Measurements from ENCODE around the gene ACTR2.
"Not testable (repeated sequence)": the region's sequence is repeated elsewhere in the genome, so short reads cannot be mapped to it uniquely, and the experiment has no call there.

Gene ACTR2

DNA sequence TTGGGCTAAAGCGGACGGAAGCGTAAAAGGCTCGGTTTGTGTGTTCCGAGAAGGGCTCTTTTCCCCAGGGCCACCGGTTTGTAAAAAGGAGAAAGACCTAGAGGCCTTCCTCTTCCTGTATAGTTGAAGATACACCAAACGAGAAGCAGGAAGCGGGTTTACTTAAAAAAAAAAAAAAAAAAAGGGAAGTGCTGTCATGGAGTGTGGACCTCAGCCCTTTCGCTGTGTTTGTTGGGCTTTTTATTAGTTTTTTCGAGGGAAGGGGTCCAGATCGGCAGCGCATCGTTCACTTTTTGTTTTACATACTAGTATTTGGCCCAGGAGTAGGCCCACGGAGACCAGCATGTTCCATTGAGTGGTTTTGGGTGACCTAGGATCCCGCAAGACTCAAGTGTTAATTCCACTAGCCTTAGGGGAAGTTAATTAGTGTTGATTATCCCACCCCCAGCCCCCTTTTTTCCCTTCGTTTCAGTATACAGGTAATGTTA, 676 bp downstream of the ACTR2 start:
- in situ Hi-C loops (cut with MboI; ENCODE audit: low sequenced_read_pairs) = no loop called here

DNA sequence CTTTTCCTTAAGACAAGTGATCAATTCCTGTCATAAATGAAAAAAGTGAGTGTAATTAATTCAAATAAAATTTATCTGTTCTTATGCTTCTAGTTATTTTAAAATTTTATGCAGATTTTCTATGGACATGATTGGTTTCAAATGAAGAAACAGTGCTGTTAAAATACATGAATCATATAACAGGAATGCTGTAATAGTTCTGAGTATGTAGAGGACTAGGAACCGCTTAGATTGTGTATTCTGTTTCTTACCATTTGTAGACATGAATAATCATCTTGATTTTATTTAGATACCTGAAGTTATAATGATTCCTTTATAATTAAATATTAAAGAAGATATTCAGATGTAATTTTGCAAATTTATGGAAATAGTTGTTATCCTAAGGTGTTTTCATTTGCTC, 3.5 kb downstream of the ACTR2 start:
- in situ Hi-C loops (cut with MboI; ENCODE audit: low sequenced_read_pairs) = no loop called here

DNA sequence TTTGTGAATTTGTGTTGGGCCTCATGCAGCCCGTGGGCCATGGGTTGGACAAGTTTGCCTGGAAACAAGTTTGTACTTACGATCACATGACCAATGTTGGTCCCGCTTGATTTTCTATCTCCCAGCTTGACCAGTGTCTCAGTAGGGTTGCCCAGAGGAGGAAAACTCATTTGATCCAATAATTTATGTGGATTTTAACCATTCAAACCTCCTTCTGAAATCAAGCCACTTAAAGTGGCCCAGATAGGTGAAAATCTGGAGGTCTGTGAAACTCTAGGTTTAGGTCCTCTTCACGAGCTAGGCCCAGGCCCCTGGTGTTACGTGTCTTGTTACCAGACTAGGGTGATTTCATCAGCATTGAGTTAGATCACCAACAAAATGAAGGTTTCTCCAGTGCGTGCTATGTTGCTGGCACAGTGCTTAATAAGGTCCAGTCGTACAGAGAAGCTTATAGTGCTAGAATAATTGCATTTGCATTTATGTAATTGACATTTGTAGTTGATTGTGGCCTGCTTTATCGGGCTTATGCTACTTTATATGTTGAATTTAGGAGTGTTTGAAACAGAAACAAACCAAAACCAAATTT, 4.4 kb downstream of the ACTR2 start:
- in situ Hi-C loops (cut with MboI; ENCODE audit: low sequenced_read_pairs) = no loop called here

DNA sequence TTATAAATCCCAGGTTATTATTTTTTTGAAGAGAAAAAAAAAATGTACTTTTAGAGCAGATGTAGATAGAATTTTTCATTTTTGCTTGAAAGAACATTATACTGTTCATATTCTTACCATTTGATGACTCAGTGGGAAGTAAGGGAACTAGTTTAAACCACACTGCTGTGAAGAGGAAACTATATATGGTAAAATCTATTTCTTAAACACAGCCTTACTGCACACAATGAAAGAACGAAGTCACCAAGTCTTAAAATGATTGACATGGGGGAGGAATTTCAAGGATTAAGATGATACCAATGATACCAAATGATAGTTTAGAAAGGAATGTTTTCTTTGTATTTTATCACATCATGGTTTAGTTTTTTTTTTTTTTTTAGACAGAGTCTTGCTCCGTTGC, 5.0 kb downstream of the ACTR2 start:
- in situ Hi-C loops (cut with MboI; ENCODE audit: low sequenced_read_pairs) = no loop called here

DNA sequence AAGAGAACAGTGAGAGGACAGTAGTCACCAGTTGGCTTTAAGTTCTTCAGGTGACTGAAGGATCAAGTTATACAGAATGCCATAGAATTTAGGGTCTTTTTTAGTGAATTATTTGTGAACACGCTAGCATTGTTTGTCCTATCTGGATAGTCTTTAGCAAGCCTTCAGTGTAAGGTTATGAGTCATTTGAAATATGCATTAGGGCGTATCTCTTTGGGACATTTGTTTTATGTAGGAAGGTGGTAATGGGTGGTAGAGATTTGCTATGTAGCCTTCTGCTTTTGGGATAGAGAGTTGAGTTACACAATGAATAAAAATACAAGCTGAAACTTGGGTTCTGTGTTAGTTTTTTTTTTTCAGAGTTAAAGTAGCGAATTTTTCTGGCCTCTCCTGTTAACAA, 13.0 kb downstream of the ACTR2 start:
- in situ Hi-C loops (cut with MboI; ENCODE audit: low sequenced_read_pairs) = no loop called here

DNA sequence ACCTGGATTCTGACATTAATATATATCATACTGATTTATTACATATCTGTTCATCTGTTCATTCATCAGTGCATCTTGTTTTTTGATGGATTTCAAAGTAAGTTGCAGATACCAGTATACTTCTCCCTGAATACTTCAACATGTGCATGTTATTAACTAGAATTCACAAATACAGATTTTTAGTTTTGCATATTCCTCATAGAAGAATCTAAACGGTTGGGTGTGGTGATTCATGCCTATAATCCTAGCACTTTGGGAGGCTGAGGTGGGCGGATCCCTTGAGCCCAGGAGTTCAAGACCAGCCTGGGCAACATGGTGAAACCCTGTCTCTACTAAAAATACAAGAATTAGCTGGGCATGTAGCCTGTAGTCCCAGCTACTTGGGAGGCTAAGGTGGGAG, 16.8 kb downstream of the ACTR2 start:
- in situ Hi-C loops (cut with MboI; ENCODE audit: low sequenced_read_pairs) = not testable (repeated sequence)

DNA sequence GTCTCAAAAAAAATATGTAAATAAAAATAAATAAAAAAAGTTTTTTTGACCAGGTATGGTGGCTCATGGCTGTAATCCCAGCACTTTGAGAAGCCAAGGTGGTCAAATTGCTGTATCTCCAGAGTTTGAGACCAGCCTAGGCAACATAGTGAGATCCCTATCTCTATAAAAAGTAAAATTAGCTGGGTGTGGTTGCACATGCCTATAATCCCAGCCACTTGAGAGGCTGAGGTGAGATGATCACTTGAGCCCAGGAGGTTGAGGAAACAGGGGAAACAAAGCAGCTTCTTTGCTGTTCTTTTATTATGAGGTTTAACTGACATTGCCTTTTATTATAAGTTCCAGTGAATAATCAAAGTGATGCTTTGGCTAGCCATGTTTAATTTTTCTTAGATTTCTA, 25.0 kb downstream of the ACTR2 start:
- in situ Hi-C loops (cut with MboI; ENCODE audit: low sequenced_read_pairs) = no loop called here

DNA sequence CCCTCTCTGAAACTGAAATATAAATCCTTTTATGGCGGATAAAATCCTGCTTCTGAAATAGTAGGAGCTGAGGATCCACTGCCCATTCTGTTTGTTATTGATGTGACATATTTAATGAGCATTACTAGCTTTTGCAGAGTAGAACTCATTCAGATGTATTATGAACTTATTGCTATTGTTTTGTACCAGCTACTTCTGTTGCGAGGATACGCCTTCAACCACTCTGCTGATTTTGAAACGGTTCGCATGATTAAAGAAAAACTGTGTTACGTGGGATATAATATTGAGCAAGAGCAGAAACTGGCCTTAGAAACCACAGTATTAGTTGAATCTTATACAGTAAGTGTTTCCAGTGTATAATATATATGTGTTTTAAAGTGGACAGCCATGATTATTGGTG, 27.7 kb downstream of the ACTR2 start:
- in situ Hi-C loops (cut with MboI; ENCODE audit: low sequenced_read_pairs) = no loop called here

DNA sequence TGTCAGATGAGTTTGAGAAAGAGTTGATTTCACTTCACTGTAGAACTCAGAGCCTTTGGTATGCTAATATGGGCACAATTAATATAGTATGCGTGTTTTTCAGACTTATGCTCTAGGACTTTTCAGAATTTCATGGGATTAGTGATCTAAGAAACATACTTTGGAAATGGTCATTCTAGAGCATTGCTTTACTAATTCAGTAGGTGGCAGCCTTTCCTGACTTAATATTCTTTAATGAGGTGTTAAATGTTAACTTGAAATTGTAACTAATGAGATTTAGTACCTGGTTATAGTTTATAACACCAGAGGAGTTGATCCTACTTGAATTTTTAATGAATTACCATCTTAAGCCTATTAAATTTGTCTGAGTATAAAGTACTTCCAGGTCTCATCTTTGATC, 28.4 kb downstream of the ACTR2 start:
- in situ Hi-C loops (cut with MboI; ENCODE audit: low sequenced_read_pairs) = no loop called here

DNA sequence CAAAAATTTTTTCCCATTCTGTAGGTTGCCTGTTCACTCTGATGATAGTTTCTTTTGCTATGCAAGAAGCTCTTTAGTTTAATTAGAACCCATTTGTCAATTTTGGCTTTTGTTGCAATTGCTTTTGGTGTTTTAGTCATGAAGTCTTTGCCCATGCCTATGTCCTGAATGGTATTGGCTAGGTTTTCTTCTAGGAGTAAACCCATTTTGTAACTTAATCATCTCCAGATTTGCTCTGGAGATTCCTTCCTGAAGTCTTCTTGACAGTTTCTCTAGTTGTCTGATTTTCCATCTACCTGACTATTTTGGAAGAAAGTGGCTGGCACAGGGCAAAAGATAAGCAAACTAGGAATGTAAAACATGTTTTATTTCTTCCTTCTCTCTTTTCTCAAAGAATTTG, 30.2 kb downstream of the ACTR2 start:
- in situ Hi-C loops (cut with MboI; ENCODE audit: low sequenced_read_pairs) = not testable (repeated sequence)

DNA sequence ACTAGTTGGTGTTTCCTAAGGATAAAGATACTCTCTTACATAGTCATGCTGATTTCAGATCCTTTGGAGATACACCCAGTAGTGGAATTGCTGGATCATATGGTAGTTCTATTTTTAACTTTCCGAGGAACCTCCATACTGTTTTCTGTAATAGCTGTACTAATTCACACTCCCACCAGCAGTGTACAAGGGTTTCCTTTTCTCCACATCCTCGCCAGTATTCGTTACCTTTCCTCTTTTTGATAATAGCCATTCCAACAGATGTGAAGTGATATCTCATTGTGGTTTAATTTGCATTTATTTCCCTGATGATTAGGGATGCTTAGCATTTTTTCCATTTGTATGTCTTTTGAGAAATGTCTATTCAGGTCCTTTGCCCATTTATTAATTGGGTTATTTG, 34.0 kb downstream of the ACTR2 start:
- in situ Hi-C loops (cut with MboI; ENCODE audit: low sequenced_read_pairs) = no loop called here

DNA sequence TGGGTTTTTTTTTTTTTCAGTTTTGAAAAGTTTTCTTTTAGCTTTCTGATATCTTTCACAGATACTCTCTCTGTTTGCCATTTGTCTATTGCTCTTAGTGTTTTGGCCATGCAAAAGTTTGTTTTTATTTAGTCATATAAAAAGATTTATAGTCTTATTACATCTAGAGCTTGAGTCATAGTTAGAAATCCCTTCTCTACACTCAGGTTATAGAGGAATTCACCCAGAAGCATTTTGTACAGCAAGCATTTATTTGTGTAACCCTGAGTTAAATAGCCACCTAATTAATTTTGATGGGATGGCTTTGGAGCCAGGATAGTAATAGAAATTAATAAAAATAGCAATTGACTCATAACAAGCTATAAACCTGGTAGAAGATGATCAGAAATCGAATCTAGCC, 35.6 kb downstream of the ACTR2 start:
- in situ Hi-C loops (cut with MboI; ENCODE audit: low sequenced_read_pairs) = no loop called here

DNA sequence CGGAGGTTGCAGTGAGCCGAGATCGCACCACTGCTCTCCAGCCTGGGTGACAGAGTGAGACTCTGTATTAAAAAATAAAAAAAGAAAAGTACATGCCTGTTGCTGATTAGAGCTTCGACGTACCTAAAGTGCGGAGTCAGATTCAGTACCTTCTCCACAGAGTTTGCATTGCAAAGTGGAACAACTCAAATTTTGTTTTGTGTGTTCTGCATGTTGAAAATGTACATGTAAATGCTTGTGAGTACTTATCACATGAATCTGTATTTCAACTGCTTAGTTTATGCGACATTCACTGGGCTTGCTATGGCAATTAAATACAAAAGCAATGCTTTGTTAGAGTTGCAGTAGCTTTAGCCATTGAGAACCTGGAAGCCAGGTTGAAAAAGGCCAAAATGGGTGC, 36.4 kb downstream of the ACTR2 start:
- in situ Hi-C loops (cut with MboI; ENCODE audit: low sequenced_read_pairs) = no loop called here

DNA sequence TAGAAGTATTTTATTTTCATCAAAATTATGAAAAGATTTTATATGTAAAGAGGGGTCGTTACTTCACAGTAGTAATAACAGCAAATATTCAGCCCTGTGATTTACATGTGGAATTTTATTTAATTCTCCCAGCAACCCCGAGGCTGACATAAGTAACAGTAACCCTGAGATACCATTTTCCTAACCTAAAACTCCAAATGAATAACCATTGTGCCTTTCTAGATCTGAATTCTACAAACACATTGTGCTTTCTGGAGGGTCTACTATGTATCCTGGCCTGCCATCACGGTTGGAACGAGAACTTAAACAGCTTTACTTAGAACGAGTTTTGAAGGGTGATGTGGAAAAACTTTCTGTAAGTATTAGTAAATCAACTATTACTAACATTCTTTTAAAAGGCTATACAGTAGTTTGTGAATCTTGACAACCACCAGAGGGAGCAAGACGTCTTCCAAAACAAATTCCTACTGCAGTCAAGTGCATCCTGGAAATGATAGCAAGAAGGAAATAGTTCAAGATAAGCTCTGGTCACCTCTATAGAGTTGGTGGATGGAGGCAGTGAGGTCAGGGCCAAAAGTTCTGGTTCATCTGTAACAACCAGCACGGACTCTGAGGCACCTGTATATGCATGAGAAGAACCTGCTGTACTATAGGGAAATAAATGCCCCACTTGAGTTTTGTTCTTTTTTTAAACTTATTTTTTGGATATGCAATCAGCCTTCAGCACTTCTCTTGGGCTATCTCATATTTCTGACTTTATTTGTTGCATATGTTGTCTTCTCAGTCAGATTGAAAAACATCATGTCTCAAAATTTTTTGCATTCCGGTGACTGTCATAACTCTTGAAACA, 37.4 kb downstream of the ACTR2 start:
- in situ Hi-C loops (cut with MboI; ENCODE audit: low sequenced_read_pairs) = no loop called here

DNA sequence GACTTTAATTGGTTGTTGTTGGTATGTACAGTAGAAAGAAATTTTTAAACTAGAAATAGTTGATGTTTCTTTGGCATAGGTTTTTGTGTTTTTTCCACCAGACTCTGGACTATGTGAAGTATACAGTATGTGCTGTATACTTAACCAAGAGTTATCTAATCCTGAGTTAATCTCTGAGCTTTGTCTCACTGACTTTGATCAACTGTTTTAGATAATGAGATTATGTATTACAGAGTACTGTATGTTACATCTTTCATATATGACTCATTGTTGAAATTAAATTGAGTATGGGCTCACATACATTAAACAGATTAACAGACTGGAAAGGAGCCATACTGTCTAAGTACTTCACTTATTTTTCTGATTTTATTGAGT, 38.0 kb downstream of the ACTR2 start:
- in situ Hi-C loops (cut with MboI; ENCODE audit: low sequenced_read_pairs) = no loop called here

DNA sequence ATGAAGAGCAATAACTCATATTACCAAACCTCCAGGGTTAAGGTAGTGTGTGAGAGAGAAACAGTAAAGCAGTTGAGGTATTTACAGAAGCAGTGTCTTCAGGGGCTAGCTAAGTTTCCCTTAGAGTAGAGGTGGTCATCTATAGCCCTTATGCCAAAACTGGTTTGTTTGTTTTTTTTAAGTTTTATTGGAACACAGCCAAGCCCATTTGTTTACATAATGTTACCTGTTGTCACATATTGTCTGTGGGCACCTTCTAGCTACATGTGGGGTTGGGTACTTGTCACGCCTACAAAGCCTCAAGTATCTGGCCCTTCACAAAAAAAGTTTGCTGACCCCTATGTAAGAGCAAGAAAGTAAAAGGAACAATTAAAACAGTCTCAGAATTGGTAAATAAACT, 39.4 kb downstream of the ACTR2 start:
- in situ Hi-C loops (cut with MboI; ENCODE audit: low sequenced_read_pairs) = no loop called here

DNA sequence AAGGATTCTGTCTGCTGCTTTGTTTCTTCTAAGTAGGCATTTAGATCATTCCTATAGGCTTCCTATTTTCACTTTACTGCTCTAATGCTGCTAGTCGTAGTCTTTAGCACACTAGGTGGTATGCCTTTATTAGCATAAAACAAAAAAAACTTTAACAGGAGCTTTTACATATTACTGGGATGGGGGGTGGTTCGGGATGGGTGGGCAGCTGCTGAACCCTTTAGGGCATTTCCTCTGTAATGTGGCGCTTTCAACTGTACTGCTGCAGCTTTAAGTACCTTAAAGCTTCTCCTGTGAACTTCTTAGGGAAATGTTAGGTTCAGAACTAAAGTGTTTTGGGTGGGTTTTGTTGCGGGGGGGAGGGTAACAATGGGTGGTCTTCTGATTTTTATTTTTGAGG, 41.3 kb downstream of the ACTR2 start:
- in situ Hi-C loops (cut with MboI; ENCODE audit: low sequenced_read_pairs) = no loop called here

DNA sequence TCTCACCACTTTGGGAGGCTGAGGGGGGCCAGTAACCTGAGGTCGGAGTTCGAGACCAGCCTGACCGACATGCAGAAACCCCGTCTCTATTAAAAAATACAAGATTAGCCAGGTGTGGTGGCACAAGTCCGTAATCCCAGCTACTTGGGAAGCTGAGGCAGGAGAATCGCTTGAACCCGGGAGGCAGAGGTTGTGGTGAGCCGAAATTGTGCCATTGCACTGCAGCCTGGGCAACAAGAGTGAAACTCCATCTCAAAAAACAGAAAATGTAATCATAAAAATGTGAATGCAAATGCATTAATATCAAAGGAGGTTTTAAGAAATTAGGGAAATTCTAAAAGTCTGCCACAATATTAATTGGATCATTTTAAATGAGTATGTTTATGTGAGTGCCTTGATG, 45.7 kb downstream of the ACTR2 start:
- in situ Hi-C loops (cut with MboI; ENCODE audit: low sequenced_read_pairs) = no loop called here

DNA sequence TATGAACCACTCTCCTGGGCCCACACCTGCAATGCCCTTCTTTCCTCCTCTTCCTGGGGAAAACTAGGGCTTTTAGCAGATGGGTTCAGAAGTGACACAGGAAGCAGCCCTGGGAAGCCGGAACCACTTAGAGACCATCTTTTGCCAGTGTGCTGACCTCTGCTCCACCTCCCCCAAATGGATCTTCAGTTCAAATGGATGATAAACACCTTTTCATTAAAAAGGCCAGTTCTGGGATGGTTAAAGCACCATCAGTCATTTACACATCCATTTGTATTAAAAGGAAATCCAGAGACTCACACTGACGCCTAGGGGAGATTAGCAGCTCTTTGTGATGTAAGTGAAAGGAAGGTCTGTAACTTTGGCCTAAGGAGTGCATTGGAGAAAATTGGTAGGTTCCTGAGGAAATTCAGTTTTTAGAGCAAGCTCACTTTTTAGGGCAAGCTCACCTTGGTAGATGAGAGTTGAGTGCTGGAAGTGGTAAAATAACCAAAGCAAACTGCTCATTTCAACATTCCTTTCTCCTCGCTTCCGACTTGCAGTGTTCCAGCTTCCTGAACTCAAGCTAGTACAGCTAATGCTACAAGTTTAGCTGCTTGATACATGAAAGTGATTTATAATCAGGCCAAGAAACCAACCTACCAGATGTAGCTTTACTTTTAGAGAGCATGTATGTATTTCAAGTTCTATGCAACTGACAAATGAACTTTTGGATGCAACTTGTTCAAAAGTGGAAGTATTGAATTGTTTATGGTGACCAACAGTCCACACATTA, 47.7 kb downstream of the ACTR2 start:
- in situ Hi-C loops (cut with MboI; ENCODE audit: low sequenced_read_pairs) = no loop called here

DNA sequence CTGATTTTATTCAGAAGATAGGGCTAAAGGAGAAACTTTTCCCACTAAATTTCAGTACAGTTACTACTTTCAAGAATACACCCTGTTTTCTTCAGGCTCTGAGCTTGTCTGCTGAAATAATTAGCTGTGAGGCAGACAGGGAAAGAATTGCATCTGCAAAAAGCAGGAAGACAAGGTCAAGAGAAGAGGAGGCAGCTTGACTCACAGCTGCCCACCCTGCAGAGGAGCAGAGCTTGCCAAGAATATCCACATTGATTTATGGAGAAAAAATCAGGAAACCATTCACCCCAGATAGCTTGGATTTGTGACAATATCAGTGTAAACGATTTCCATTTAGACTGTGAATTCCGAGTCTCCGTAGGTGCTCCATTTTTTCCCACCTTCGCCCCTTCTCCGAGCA, 49.0 kb downstream of the ACTR2 start:
- in situ Hi-C loops (cut with MboI; ENCODE audit: low sequenced_read_pairs) = no loop called here

DNA sequence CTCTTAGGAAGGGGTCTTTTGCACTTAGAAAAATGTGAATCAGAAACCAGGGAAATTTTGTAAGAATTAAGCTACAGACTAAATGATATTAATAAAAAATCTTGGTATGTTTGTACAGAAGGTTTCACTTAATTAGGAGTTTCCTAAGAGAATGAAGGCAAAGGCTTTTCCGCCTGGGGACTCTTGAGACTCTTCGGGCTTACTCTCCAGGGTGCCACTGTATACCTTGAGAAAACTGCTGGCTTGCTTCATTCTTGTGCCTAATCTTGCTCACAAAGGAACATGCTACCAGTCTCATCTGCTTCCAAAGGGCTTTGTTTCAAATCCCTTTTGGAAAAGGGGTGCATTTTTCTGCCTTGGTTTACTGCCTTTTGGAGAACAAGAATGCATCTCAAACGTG, 49.5 kb downstream of the ACTR2 start:
- in situ Hi-C loops (cut with MboI; ENCODE audit: low sequenced_read_pairs) = no loop called here

All from hTERT RPE-1 (cell line).